Endothelial cell of hepatic sinusoid (primary cell): Measurements from ENCODE around the gene COPS7B.

Source experiments
- in situ Hi-C: cut with HindIII; loops from 2 replicates; pipeline ENCODE4 v1.10.0; 2017; ENCODE audit warnings: low sequenced_read_pairs

The COPS7B gene

DNA sequence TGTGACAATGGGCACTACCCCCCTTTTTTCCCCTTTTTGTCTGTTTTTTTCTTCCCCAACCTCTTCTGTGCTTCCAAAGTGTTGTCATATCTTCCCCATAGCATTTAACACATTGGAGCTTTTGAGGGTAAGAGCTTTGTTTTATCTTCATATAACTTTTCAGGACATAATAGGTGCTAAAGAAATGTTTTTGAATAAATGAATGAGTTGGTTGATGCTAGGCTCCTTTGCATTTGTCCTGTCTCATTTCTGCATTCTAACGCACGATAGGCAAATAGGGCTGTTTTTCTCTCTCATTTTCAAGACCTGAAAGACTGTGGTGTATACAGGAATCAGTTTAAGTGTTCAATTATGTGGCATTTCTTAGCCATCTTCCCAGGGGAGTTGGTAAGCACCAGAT, 832 bp upstream of the COPS7B start:
- in situ Hi-C loops: no loop called here

DNA sequence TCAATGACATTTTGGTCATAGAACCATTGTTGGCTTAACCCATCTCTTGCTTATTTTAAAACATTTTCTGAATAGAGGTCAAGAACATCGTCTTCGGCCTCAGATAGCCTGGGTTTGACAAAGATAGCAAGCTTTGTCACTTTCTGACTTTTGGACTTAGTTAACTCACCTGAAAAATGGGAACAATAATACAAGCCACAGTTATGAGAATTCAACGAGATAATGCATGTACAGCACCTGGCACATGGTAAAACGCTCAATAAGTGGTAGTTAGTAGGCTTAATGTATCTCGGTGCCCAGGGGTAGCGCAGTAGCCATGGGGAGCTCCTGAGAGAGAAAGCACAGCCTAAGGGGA, 446 bp upstream of the COPS7B start:
- in situ Hi-C loops: no loop called here

DNA sequence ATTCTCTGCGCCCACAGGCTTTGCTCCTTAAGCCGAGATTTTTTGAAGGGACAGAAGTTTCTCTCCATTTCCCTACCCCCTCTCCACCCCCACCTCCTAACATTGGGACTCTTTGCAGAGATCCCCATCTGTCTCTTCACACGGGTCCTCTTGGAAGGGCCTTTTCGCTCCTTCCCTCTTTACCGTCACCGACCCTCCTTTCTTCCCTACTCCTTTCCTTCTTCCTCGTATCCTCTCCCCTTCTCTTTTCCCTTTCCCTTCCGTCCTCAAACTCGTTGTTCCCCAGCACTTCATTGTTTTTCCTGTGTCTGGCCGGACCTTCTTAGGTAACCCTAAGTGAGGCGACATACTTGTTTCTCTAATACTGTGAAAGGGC, 660 bp downstream of the COPS7B start:
- in situ Hi-C loops: no loop called here

- in situ Hi-C loops: no loop called here
Measured at GRCh38 chr2:231791107-231791506, 4.9 kb downstream of the COPS7B start.

GRCh38 chr2:231794383-231794782, 8.1 kb downstream of the COPS7B start:
- in situ Hi-C loops: no loop called here

DNA sequence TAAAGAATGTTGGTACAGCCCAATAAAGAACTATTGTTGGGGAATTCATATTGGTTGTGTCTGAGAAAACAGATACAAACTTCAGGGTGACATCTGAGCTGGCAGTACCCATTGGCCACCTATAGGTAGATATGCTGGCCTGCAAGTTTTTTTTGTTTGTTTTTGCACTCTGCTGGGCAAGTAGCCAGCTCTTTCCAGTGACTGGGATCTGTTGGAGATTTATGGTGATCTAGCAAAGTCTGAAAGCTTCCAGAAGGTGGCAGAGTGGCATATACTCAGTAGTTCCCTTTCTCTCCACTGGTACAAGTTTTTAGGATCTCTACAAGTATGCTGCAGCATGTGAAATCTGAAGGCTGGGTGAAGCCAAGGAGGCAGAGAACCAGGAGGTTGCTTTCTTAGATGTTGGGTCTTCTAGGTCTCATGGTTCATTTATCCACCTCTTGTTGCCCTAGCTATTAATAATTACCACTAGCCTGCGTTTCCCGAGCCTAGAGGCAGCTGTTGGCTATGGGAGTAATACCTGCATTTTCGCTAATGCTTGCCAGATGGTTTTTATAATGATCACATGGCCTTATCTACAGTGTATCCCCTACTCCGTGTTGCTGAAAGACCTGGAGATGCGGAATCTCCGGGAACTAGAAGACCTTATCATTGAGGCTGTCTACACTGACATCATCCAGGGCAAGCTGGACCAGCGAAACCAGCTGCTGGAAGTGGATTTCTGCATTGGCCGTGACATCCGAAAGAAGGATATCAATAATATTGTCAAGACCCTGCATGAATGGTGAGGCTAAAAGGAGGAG, 9.5 kb downstream of the COPS7B start:
- in situ Hi-C loops: no loop called here

GRCh38 chr2:231800493-231801091, 14.3 kb downstream of the COPS7B start:
- in situ Hi-C loops: loop anchor here (10.0 kb wide), 1 partner anchor 184 kb away; no protein-coding TSS in a partner anchor

DNA sequence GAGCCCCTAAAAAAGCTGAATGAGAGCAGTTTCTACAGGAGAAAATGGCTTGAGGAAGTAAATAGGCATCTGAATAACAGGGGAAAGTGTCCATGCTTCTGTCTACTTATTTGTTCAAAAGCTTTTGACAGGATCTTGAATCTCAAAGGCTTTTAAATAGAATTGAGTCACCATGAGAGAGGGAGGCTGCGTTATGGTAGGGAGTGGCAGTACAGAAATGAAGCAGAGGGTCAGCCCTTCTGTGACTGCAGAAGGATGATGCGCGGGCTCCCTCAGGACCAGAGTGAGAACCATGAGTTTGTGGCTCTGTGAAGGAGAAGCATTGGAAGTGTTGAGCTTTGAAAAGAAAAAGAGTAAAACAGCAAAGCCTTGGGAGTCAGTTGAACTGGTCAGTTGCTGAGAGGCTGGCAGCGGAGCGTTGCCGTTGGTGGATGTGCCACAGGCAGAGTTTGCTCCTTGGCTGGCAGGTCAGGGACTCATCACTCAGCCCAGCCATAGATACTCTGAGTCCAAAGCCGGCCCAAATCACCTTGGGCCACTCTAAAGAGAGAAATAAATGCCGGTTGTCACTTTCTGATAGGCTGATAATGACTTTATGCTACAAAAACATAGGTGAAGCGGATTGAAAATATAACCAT, 17.4 kb downstream of the COPS7B start:
- in situ Hi-C loops: loop anchor here (10.0 kb wide), 1 partner anchor 181 kb away; no protein-coding TSS in a partner anchor

DNA sequence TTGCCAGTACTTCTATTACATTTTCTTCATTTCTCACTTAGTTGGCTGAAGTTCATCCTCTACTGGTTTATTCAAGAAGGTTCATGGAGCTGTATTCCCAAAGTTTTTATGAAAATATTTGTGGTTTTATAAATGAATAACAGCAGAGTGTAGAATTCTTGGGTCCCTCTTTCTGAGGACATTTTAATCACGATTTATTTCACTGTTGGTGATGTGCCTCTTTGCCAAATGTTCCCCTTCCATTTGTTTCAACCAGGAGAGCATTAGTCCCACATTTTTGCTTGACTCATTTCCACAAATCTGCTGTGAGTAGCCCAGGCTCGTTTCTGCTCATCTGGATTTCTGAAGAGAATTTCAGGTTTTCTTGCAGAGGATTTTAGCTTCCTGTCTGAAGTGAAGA, 20.8 kb downstream of the COPS7B start:
- in situ Hi-C loops: loop anchor here (10.0 kb wide), 1 partner anchor 178 kb away; no protein-coding TSS in a partner anchor

- in situ Hi-C loops: no loop called here
Measured at GRCh38 chr2:231810905-231811304, 24.7 kb downstream of the COPS7B start.

GRCh38 chr2:231816327-231817026, 30.2 kb downstream of the COPS7B start:
- in situ Hi-C loops: no loop called here

GRCh38 chr2:231819447-231820042, 33.3 kb downstream of the COPS7B start:
- in situ Hi-C loops: no loop called here

- in situ Hi-C loops: no loop called here
Measured at GRCh38 chr2:231820786-231821303, 34.6 kb downstream of the COPS7B start.

DNA sequence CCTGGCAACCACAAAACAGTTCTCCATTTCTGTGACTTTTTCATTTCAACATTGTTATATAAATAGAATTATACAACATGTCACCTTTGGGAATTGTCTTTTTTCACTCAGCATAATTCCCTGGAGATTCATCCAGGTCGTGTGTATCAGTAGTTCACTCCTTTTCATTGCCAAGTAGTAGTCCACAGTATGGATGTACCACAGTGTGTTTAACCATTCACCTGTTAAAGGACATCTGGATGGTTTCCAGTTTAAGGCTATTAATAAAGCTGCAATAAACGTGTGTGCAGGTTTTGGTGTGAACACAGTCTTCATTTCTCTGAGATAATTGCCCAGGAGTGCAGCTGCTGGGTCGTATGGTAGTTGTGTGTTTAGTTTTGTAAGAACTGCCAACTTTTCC, 35.7 kb downstream of the COPS7B start:
- in situ Hi-C loops: no loop called here

- in situ Hi-C loops: no loop called here
Measured at GRCh38 chr2:231853105-231853504, 66.9 kb downstream of the COPS7B start.

- in situ Hi-C loops: no loop called here
Measured at GRCh38 chr2:231854616-231855125, 68.4 kb downstream of the COPS7B start.

DNA sequence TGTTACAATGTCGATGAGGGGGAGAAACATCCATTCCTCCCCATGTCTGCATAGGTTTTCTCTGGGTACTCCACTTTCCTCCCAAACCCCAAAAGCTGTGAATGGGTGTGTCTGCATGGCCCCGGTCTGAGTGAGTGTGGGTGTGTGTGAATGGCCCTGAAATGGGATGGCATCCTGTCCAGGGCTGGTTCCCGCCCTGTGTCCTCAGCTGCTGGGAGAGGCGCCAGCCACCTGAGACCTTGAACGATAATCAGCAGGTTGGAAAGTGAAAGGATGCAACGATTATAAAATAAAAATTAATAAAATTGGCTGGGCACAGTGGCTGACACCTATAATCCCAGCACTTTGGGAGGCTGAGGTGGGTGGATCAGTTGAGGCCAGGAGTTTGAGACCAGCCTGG, 70.7 kb downstream of the COPS7B start:
- in situ Hi-C loops: no loop called here
